GM18868 (cell line): Measurements from ENCODE around the gene LRRC18.

Experiments used
- ATAC-seq: cut with Tn5 transposase; IDR thresholded peaks from one replicate; pipeline ENCODE4 v1.9.1; 2021; ENCODE audit warnings: mild to moderate bottlenecking, moderate library complexity; ENCODE audit not compliant: unreplicated experiment

Gene LRRC18

GRCh38 chr10:48923748-48924147, 15.9 kb downstream of the LRRC18 start:
- ATAC-seq, result no peak

- no peak for ATAC-seq
These were observed 26.0 kb downstream of the LRRC18 start for GRCh38 chr10:48913674-48914073.

GRCh38 chr10:48910548-48910947, 29.1 kb downstream of the LRRC18 start:
- ATAC-seq, result no peak

- ATAC-seq, result no peak
These were observed 31.9 kb downstream of the LRRC18 start for GRCh38 chr10:48907730-48908129.

- no peak for ATAC-seq
These were observed 32.8 kb downstream of the LRRC18 start for GRCh38 chr10:48906841-48907240.

- no peak for ATAC-seq
These were observed 34.3 kb downstream of the LRRC18 start for GRCh38 chr10:48905311-48905710.

GRCh38 chr10:48904861-48905260, 34.8 kb downstream of the LRRC18 start:
- ATAC-seq, result no peak

GRCh38 chr10:48903151-48903550, 36.5 kb downstream of the LRRC18 start:
- no peak for ATAC-seq

- no peak for ATAC-seq
These were observed 37.5 kb downstream of the LRRC18 start for GRCh38 chr10:48902096-48902495.

- ATAC-seq, result no peak
These were observed 38.3 kb downstream of the LRRC18 start for GRCh38 chr10:48901319-48901718.

- ATAC-seq, result no peak
These were observed 39.3 kb downstream of the LRRC18 start for GRCh38 chr10:48900371-48900801.

GRCh38 chr10:48899781-48900180, 39.9 kb downstream of the LRRC18 start:
- no peak for ATAC-seq

GRCh38 chr10:48898426-48898825, 41.2 kb downstream of the LRRC18 start:
- ATAC-seq, result no peak

GRCh38 chr10:48897441-48897790, 42.2 kb downstream of the LRRC18 start:
- no peak for ATAC-seq

GRCh38 chr10:48896756-48897440, 42.7 kb downstream of the LRRC18 start:
- ATAC-seq, result no peak

GRCh38 chr10:48895803-48896195, 43.8 kb downstream of the LRRC18 start:
- no peak for ATAC-seq

GRCh38 chr10:48894911-48895802, 44.5 kb downstream of the LRRC18 start:
- ATAC-seq, result no peak

GRCh38 chr10:48890888-48891850, 48.5 kb downstream of the LRRC18 start:
- ATAC-seq, result no peak

GRCh38 chr10:48887982-48888381, 51.7 kb downstream of the LRRC18 start:
- no peak for ATAC-seq

- no peak for ATAC-seq
These were observed 54.3 kb downstream of the LRRC18 start for GRCh38 chr10:48885376-48885775.
